Vagina (tissue), 2 donors: ENCODE measurements around the gene KYAT1.

ENCODE experiments used
- CTCF ChIP-seq, 3 experiments: fragments of 450-650 bp in 2 of 3; fragments of 200-600 bp in 1 of 3; sonication (generic) in 1 of 3; IDR thresholded peaks; one replicate each; pipeline ENCODE4 v1.5.1; 2017 to 2019; ENCODE audit warnings: antibody characterized with exemption in 3 of 3, mild to moderate bottlenecking in 2 of 3, moderate library complexity in 2 of 3
- POLR2A ChIP-seq, 2 donors: fragments of 450-650 bp; IDR thresholded peaks; one replicate each; pipeline ENCODE4 v1.6.1; 2017; ENCODE audit warnings: antibody characterized with exemption in 2 of 2, mild to moderate bottlenecking in 2 of 2, moderate library complexity in 2 of 2

GRCh38 chr9:128823362-128823902 is 58.3 kb downstream of the KYAT1 start:
- TF ChIP-seq POLR2A (IDR thresholded peaks at IDR 0.05) (no peak), CTCF (IDR thresholded peaks at IDR 0.05) (no peak)
